Activated T-cell treated with anti-CD3 and anti-CD28 coated beads for 1 hour (primary cell): ENCODE data around the gene TMCC2.

Experiments used
- DNase-seq: peaks from one replicate; pipeline ENCODE4 v3.0.0-alpha.2; 2020; ENCODE audit warnings: low read depth

The TMCC2 gene

GRCh38 chr1:205240118-205240517, 12.4 kb downstream of the TMCC2 start:
- DNase-seq = no peak

GRCh38 chr1:205240569-205240968, 12.8 kb downstream of the TMCC2 start:
- no peak for DNase-seq

GRCh38 chr1:205241366-205242030, 13.8 kb downstream of the TMCC2 start:
- DNase-seq = no peak

- no peak for DNase-seq
Observed at GRCh38 chr1:205243350-205244191, 15.8 kb downstream of the TMCC2 start.

GRCh38 chr1:205244384-205244783, 16.6 kb downstream of the TMCC2 start:
- no peak for DNase-seq

GRCh38 chr1:205245096-205245495, 17.4 kb downstream of the TMCC2 start:
- no peak for DNase-seq

- DNase-seq = no peak
Observed at GRCh38 chr1:205246351-205247119, 18.8 kb downstream of the TMCC2 start.

GRCh38 chr1:205247130-205247921, 19.6 kb downstream of the TMCC2 start:
- DNase-seq = no peak

- no peak for DNase-seq
Observed at GRCh38 chr1:205248793-205249601, 21.3 kb downstream of the TMCC2 start.

- DNase-seq = no peak
Observed at GRCh38 chr1:205249651-205250050, 21.9 kb downstream of the TMCC2 start.

GRCh38 chr1:205250699-205251098, 23.0 kb downstream of the TMCC2 start:
- DNase-seq = no peak

- DNase-seq = no peak
Observed at GRCh38 chr1:205251576-205251975, 23.8 kb downstream of the TMCC2 start.

GRCh38 chr1:205255941-205256780, 28.4 kb downstream of the TMCC2 start:
- peak; percentile 78 for DNase-seq

GRCh38 chr1:205256951-205257625, 29.3 kb downstream of the TMCC2 start:
- DNase-seq = no peak

GRCh38 chr1:205257735-205258134, 30.0 kb downstream of the TMCC2 start:
- no peak for DNase-seq

GRCh38 chr1:205258261-205258691, 30.5 kb downstream of the TMCC2 start:
- no peak for DNase-seq

- DNase-seq = no peak
Observed at GRCh38 chr1:205258719-205259118, 31.0 kb downstream of the TMCC2 start.

- no peak for DNase-seq
Observed at GRCh38 chr1:205259324-205259832, 31.6 kb downstream of the TMCC2 start.

GRCh38 chr1:205259998-205260397, 32.3 kb downstream of the TMCC2 start:
- no peak for DNase-seq
